ENCODE results near the gene MC1R.

DNA sequence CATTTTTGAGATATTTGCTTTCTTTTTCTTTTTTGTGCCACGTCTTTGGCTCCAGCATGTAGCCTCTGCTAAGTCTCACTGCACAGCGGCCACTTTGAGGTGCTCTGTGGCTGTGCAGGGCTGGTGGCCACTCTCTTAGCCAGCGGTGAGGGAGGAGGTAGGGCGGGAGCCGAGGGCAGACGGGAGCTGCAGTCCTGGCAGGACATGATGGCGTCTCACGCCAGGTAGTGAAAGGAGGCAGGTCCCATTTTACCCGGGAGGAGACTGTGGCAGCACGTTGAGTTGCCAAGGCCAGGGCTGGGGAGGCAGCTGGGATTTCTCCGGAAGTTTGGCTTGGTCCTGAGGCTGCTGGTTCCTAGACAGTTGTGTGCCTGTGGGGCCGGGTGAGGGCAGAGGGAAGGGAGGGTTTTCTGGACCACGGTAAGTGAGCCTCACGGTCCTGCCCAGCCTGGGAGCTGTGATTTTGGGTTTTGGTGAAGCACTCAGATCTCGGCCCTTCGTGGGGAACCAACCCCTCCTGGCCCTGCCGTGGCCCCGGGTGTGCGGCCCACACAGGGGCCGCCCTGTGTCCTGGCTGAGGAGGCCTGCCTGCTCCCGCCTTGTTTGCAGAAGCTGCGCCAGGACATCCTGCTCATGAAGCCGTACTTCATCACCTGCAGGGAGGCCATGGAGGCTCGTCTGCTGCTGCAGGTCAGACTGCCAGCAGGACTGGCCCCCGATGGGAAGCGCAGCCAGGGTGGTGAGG lies 44.3 kb downstream of the MC1R start:
- TF ChIP-seq POLR2A (IDR thresholded peaks at IDR 0.05) (no peak), CTCF (IDR thresholded peaks at IDR 0.05) (no peak), POLR2AphosphoS5 (IDR thresholded peaks at IDR 0.05) (no peak)

Data from prostate gland (tissue), 2 donors.